ENCODE data around the gene IRF2.

The IRF2 gene

GRCh38 chr4:184427687-184428086, 46.7 kb downstream of the IRF2 start:
- no peak for DNase-seq

GRCh38 chr4:184427093-184427492, 47.3 kb downstream of the IRF2 start:
- no peak for DNase-seq

GRCh38 chr4:184424993-184425758, 49.2 kb downstream of the IRF2 start:
- no peak for DNase-seq

GRCh38 chr4:184424279-184424678, 50.1 kb downstream of the IRF2 start:
- DNase-seq, result no peak

- DNase-seq, result no peak
Measured at GRCh38 chr4:184423003-184423686, 51.2 kb downstream of the IRF2 start.

- no peak for DNase-seq
Measured at GRCh38 chr4:184422378-184422777, 52.0 kb downstream of the IRF2 start.

- DNase-seq, result no peak
Measured at GRCh38 chr4:184421533-184422155, 52.7 kb downstream of the IRF2 start.

GRCh38 chr4:184420881-184421416, 53.4 kb downstream of the IRF2 start:
- DNase-seq, result no peak

- no peak for DNase-seq
Measured at GRCh38 chr4:184420402-184420801, 53.9 kb downstream of the IRF2 start.

GRCh38 chr4:184419976-184420375, 54.4 kb downstream of the IRF2 start:
- no peak for DNase-seq

GRCh38 chr4:184417802-184418511, 56.4 kb downstream of the IRF2 start:
- DNase-seq, result no peak

- DNase-seq, result peak; percentile 46
Measured at GRCh38 chr4:184416913-184417734, 57.2 kb downstream of the IRF2 start.

- no peak for DNase-seq
Measured at GRCh38 chr4:184415071-184415470, 59.3 kb downstream of the IRF2 start.

GRCh38 chr4:184413261-184414046, 60.9 kb downstream of the IRF2 start:
- no peak for DNase-seq

- no peak for DNase-seq
Measured at GRCh38 chr4:184410748-184411147, 63.6 kb downstream of the IRF2 start.

- no peak for DNase-seq
Measured at GRCh38 chr4:184409911-184410692, 64.2 kb downstream of the IRF2 start.

GRCh38 chr4:184409502-184409901, 64.8 kb downstream of the IRF2 start:
- DNase-seq, result no peak

GRCh38 chr4:184408684-184409081, 65.7 kb downstream of the IRF2 start:
- no peak for DNase-seq

- no peak for DNase-seq
Measured at GRCh38 chr4:184408021-184408683, 66.2 kb downstream of the IRF2 start.

- no peak for DNase-seq
Measured at GRCh38 chr4:184406958-184407391, 67.4 kb downstream of the IRF2 start.
